Measurements from ENCODE around the gene TSFM.

Gene TSFM

GRCh38 chr12:57782608-57783465 is at the start of gene TSFM:
TSFM (plus strand) TSS chr12:57782787; CDS start chr12:57782802, 15 bp downstream.
- DNase-seq: peak; percentile 97

- no peak for DNase-seq
These were observed 48.7 kb upstream of the TSFM start for GRCh38 chr12:57733928-57734327.

- no peak for DNase-seq
These were observed 48.0 kb upstream of the TSFM start for GRCh38 chr12:57734591-57734990.

- DNase-seq: peak; percentile 32
These were observed 47.3 kb upstream of the TSFM start for GRCh38 chr12:57735198-57735855.

- no peak for DNase-seq
These were observed 46.4 kb upstream of the TSFM start for GRCh38 chr12:57735952-57736740.

- no peak for DNase-seq
These were observed 45.7 kb upstream of the TSFM start for GRCh38 chr12:57736741-57737466.

- DNase-seq: no peak
These were observed 44.8 kb upstream of the TSFM start for GRCh38 chr12:57737467-57738460.

- DNase-seq: no peak
These were observed 43.8 kb upstream of the TSFM start, which contains the start of gene AGAP2 for GRCh38 chr12:57738661-57739237. AGAP2 (minus strand) TSS chr12:57738742; CDS start chr12:57738246, 496 bp downstream.

GRCh38 chr12:57739387-57739786 is 43.2 kb upstream of the TSFM start:
- DNase-seq: no peak

GRCh38 chr12:57739914-57740538 is 42.6 kb upstream of the TSFM start:
- no peak for DNase-seq

GRCh38 chr12:57740656-57741412 is 41.8 kb upstream of the TSFM start:
- no peak for DNase-seq

- no peak for DNase-seq
These were observed 41.2 kb upstream of the TSFM start for GRCh38 chr12:57741413-57741789.

- DNase-seq: no peak
These were observed 40.5 kb upstream of the TSFM start for GRCh38 chr12:57741844-57742738.

GRCh38 chr12:57743769-57744168 is 38.8 kb upstream of the TSFM start:
- DNase-seq: no peak

- DNase-seq: peak; percentile 90
These were observed 38.3 kb upstream of the TSFM start for GRCh38 chr12:57744194-57744776.

GRCh38 chr12:57744777-57745484 is 37.7 kb upstream of the TSFM start, which contains the start of gene TSPAN31:
TSPAN31 (plus strand) TSS chr12:57745039; CDS start chr12:57745155, 116 bp downstream.
- peak; percentile 98 for DNase-seq

GRCh38 chr12:57745485-57745881 is 37.1 kb upstream of the TSFM start:
- no peak for DNase-seq

All from NCI-H774 (cell line).